DOHH2 (cell line): ENCODE measurements around the gene ANLN.

Experiments
- EZH2phosphoT487 ChIP-seq: fragments of 200-600 bp; sonication (generic); IDR thresholded peaks from 2 replicates; pipeline ENCODE4 v1.6.1; 2017; ENCODE audit warnings: borderline replicate concordance, mild to moderate bottlenecking, antibody characterized with exemption, low read length, moderate library complexity, mixed read lengths
- TF ChIP-seq, protein P1 (sequence below): fragments of 200-600 bp; sonication (generic); IDR thresholded peaks from one replicate; pipeline ENCODE4 v1.5.1; 2014; ENCODE audit warnings: antibody characterized with exemption, mild to moderate bottlenecking, low read depth, low read length; ENCODE audit not compliant: poor library complexity, severe bottlenecking

DNA sequence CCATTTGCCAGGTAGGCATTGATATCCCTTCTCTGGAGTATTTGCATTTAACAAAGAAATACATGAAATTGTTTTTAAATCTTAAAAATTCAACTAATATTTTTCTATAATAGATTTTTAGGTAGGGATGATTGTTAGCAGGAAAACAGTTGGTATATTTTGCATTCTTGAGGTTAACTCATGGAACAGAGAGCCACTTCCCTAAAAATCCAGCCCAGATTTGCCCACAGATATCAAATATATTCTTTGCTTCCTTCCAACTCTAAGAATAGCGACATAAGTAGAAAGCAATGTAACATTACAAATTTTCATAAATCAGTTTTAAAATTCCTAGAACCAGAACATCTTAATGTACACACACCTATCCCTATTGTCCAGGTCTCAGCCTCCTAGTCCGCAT, 45.0 kb upstream of the ANLN start:
- TF ChIP-seq, protein P1, sequence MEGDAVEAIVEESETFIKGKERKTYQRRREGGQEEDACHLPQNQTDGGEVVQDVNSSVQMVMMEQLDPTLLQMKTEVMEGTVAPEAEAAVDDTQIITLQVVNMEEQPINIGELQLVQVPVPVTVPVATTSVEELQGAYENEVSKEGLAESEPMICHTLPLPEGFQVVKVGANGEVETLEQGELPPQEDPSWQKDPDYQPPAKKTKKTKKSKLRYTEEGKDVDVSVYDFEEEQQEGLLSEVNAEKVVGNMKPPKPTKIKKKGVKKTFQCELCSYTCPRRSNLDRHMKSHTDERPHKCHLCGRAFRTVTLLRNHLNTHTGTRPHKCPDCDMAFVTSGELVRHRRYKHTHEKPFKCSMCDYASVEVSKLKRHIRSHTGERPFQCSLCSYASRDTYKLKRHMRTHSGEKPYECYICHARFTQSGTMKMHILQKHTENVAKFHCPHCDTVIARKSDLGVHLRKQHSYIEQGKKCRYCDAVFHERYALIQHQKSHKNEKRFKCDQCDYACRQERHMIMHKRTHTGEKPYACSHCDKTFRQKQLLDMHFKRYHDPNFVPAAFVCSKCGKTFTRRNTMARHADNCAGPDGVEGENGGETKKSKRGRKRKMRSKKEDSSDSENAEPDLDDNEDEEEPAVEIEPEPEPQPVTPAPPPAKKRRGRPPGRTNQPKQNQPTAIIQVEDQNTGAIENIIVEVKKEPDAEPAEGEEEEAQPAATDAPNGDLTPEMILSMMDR, result no peak
- TF ChIP-seq EZH2phosphoT487, result no peak
